GM21723 (cell line): ENCODE data around the gene NETO2.

ENCODE experiments used
- ATAC-seq: cut with Tn5 transposase; IDR thresholded peaks from one replicate; pipeline ENCODE4 v1.9.1; 2021; ENCODE audit warnings: mild to moderate bottlenecking, moderate library complexity; ENCODE audit not compliant: unreplicated experiment

NETO2 gene

DNA sequence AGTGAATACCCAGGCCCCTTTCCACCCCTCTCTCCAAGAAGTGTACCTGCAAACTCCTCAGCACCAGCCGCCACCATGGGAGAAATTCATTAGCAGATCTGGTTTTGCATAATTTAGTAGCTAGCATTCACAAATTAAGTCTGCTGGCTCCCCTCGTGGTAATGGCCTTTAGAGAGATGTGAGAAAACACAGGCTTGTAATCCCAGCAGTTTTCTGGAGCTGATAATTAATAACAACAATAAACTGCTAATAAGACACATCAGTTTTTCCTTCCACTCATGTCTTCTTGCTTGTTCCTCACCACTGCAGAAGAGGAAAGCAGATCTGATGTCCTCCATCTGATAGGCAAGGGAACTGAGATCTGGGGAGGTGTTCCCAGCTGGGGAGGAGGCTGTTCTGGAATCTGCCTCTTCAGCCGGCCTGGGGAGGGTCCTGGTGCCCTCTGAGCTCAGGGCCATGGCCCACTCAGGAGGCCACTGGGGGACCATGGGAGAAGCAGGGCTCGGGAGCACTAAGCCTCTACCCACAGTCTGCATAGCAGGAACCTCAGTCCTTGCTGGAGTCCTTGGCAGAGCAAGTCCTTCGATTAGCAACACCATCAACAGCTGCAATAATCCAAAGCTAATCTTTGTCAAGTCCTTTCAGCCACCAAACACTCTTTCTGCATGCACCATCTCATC lies 96.1 kb downstream of the NETO2 start:
- ATAC-seq: no peak

DNA sequence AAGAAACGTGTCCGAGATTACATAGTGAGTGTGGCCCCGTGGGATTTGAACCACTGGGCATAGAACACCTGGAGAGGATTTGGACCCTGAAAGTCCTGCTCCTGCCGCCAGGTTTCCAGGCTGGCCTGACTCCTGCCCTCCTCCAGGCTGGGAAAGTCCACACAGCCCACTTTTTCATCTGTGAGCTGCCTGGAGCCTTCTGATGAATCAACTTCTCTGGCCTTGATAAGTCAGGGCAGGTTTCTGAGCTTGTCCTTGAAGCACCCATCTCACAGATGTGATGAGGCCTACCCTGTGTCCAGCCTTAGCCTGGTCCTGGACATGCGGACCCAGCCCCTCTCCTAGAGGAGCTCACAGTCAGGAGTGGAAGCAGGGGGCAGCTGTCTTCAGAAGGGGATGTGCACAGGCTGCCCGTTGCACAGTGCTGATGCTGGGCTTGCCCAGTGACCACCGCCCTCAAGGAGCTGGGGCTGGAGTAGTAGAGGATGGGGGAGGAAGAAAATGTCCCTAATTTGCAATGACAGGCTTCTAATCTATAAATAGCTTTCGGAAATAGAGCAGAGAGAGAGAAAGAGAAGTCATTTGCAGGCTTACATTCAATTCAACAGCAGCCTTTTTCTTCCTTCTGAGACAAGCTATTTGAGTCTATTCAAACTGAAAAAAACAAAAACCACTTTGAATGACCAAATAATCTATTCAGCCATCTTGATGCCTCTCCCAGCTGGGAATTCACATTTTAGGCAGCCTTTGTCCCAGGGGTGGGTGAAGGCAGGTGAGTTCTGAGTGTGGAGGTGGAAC lies 96.8 kb downstream of the NETO2 start:
- peak; percentile 77 for ATAC-seq

DNA sequence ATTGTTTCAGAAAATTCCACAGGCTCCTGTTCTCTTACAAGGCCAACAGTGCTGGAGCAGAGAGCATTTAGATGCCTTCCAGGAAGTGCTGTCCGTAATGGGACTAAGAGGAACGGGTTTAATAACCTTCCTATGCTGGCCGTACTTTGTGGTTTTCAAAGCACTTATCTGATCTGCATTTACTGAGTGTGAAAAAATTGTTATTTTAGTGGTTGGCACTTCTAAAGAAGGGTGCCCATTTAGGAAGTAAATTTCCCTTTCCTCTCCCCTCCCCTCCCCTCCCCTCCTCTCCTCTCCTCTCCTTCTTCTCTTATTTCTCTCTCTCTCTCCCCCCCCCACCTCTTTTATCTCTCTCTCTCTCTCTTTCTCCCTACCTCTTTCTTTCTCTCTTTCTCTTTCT lies 98.3 kb downstream of the NETO2 start:
- no peak for ATAC-seq

DNA sequence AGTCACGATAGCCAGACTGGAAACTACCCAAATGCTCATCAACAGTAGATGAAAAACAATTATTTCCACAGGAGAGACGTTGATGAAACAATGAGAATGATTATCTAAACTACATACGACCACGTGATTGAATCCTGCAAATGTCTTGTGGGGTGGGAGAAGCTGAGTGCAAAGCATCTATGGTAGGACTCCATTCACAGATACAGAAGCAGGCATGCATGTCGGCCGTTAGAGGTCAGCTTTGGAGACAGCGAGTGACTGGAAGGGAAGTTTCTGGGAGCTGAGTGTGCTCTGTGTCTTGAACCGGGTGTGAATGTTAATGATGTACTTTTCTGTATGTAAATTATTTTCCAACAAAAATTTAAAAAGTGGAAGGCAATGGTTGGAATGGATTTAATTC lies 98.7 kb downstream of the NETO2 start:
- no peak for ATAC-seq

DNA sequence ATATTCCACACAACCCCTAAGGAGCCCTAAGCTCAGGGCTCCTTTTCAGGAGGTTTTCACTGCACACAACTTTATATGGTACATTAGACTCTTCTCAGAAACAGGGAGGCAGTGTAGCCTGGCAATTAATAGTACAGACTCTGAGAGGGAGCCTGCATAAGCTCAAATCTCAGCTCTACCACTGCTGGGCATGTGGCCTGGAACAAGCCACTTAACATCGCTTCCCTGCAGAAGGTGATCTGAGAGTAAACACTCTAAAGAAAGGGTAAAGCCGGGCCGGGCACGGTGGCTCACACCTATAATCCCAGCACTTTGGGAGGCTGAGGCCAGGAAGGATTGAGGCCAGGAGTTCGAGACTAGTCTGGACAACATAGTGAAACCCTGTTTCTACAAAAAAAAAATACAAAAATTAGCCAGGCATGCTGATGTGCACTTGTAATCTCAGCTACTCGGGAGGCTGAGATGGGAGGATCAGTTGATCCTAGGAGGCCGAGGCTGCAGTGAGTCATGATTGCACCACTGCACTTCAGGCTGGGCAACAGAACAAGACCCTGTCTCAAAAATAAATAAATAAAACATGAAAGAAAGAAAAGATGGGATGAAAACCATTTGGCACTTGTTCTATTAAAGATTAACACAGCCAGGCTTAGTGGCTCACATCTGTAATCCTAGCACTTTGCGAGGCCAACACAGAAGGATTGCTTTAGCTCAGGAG lies 99.6 kb downstream of the NETO2 start:
- ATAC-seq: no peak

DNA sequence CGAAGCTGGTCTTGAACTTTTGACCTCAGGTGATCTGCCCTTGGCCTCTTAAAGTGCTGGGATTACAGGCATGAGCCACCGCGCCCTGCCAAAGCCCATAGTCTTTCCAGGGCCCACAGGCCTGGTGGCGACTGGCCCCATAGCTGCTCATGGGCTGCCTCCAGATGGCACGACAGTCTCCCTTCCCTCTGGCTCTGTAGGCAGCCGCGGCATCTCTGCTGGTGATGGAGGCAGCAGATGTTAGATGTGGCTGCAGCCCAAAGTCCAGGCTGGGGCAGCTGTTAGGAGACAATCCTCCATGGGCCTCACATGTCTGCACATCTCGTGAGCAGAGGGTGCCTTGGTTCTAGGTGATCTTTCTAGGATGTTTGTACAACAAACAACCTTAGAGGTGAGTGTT lies 100.5 kb downstream of the NETO2 start:
- no peak for ATAC-seq

DNA sequence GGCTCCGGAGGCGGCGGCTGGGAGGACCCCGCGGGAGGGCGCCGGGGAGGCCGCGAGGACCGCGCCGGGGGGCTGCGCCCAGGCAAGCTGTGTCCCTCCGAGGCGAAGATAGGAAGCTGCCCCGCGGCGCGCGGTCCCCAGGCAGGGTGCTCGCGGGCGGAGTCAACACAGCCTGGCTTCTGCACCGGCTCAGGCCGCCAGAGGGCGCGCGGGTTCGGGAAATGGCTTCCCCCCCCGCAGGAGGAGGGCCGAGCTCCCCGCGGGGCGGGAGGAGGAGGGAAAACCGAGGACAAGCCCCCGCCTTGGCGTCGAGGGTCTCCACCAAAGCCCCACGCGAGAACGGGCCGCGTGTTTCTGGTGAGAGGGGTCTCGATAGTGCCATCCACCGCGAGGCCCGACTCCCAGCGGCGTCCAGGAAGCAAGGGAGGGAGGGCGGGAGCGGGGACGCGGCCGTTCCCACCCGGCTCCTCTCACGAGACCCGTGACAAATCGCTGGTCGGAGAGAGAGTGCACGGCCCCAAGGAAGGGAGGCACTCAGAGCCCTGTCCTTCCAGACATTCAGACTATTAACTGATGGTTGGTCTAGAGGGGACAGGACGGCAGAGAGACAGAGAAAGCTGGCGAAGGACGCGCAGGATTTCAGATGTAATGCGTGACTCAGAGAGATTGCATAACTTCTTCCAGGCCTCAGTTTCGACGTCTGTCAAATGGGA lies 105.8 kb downstream of the NETO2 start:
- peak; percentile 92 for ATAC-seq

DNA sequence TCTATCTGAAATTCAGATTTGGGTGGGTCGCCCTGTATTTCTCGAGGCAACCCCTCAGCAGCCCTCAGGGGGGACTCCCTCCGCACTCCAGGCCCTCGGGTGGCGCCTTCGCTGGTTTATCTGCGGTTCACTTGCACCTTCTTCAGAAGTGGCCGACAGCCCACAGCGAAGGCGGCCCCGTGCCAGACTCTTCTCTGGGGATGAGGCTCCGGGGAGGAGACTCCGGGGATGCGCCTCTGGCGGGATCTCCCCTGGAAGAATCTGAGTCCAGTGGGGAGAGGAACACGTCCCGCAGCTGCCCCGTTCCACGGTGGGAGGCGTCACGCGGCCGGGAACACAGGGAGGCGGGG lies 106.4 kb downstream of the NETO2 start:
- ATAC-seq: peak; percentile 49

DNA sequence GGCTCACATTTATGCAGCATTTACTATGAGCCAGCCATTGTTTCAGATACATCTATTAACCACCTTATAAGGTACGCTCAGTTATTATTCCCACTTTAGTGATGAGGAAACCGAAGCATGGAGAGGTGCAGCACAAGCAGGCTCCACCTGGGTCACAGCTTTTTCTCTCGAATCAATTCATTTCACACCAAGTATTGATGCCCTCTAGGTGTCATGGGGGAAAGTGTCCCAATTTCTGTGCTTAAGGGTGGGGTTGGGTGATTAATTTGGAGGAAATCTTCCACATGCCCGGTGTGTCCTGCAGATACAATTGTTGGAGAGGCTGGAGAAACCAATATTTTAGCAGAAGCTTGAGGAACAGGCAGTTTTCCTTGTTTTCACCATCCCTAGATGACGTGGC lies 107.5 kb downstream of the NETO2 start:
- ATAC-seq: no peak

DNA sequence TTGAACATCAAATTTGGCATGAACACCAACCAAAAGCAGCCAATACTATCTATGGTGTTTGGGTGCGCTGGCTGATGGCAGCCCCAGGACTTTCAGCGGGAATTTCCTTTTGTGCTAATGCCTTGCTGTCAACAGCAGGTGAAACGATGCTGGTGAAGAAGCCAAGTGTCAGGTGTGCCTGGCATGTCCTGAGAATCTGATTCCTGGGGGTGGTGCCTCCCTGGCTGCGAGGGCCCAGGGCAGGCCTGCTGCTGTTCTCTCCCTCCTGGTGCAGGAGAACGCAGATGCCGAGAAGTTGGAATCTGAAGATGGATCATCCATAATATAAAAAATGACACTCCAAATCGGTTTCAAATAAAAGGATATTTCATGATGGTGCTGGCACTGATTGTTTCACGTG lies 108.3 kb downstream of the NETO2 start:
- no peak for ATAC-seq

DNA sequence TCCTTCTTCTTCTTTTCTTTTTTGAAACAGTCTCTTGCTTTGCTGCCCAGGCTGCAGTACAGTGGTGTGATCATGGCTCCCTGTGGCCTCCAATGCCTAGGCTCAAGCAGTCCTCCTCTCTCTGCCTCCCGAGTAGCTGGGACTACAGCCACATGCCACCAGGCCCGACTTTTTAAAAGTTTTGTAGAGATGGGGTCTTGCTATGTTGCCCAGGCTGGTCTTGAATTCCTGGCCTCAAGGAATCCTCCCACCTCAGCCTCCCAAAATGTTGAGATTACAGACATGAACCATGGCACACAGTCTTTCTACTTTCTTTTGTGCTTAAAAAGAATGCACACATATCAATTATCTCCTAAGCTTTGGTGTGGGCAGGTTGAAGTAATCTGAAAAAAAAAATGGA lies 109.3 kb downstream of the NETO2 start:
- ATAC-seq: no peak

DNA sequence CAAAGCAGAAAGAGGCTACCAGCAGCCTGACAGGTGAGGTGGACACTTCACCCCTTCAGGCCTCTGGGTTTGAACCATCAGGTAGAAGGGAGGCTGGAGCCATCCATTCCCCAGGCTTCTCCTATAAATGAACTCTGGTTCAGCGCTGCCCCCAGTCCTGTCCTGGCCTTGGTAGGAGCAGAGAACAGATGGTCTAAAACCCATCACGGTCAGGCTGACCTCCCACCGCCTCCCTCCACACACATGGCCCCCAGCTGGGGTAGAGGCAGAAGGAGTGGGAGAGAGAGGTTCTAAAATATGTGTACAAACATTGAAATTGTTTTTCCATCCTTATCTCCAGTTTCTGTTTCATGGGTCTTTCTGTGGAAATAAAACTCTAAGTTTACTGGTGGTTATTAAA lies 110.6 kb downstream of the NETO2 start:
- no peak for ATAC-seq

DNA sequence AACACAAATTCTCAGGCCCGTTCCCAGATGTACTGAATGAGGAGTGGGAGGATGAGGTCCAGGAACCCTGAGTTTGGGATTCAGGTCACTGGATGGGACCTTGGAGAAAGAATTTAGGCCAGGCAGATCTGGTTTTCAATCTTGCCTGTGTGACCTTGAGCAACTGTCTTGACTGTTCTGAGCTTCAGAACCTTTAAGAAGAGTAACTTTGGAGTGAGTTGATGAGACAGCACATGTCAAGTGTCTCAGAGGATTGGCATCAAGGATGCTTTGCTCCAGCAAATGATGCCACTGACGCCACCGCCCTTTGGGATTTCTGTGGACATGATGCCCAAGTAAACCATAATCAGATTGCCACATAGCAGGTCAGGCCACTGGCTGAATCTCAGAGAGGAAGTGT lies 114.0 kb downstream of the NETO2 start:
- ATAC-seq: no peak

DNA sequence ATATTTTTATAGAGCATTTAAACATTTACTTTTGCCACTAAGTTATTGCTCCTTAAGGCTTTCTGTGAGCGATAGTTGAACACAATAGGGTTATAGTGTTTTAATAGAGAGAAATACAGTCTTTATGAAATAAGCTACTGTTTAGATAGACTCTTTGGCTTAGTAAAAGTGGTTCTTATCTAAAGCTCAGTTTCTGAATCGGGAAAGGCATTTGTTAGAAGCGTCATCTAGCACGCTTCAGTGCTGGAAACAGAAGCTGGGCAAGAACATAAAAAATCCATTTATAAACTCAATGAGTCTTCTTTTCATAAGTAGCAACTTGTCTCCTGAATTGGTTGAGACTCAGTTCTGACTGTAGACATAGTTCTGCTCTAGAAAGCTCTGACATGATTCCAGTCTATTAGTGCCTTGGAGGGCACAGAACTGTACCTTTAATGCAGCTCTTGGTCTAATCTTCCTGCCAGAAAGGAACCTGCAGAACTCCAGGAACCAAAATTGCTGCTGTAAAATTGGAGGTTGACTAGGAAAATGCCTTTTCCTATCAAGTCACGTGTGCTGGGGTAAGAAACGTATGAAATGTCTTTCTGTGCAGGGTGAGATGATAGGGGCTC lies 114.9 kb downstream of the NETO2 start:
- no peak for ATAC-seq
